Keratinocyte (primary cell): Measurements from ENCODE around the gene SNAP25. TPM values are rescaled to one million over a fixed set of nuclear protein-coding genes. Genes with fewer than 3 reads are reported as not detected.

Experiments used
- DNase-seq: peaks from one replicate; pipeline ENCODE4 v3.0.0-alpha.2; 2011; ENCODE audit warnings: low read depth, missing footprints, low spot score
- FAIRE-seq: peaks from 2 replicates; lab custom pipeline; 2011; peaks lifted over from hg19 to GRCh38; lab: Jason Lieb, UNC
- H2AFZ ChIP-seq: 2 replicates; pipeline ENCODE4 v1.6.0; 2012; ENCODE audit warnings: low read length, control low read depth, inconsistent platforms; ENCODE audit not compliant: control insufficient read depth
- H3K27ac ChIP-seq: 2 replicates; pipeline ENCODE4 v1.5.1; 2011; ENCODE audit warnings: low read length; ENCODE audit not compliant: control insufficient read depth, insufficient read depth
- H3K27me3 ChIP-seq: 3 replicates; pipeline ENCODE4 v1.6.0; 2011; ENCODE audit warnings: low read length; ENCODE audit not compliant: control insufficient read depth, insufficient read depth; ENCODE audit errors: extremely low read depth
- H3K36me3 ChIP-seq, 2 experiments: 2 replicates in 1 of 2; 3 replicates in 1 of 2; pipeline ENCODE4 v1.5.1; 2011; ENCODE audit warnings: low read length in 2 of 2, mild to moderate bottlenecking in 1 of 2; ENCODE audit not compliant: control insufficient read depth in 2 of 2, insufficient read depth in 2 of 2; ENCODE audit errors: extremely low read depth in 1 of 2
- H3K4me1 ChIP-seq: 3 replicates; pipeline ENCODE4 v1.5.1; 2011; ENCODE audit warnings: low read length; ENCODE audit not compliant: control insufficient read depth, insufficient read depth; ENCODE audit errors: extremely low read depth
- H3K4me2 ChIP-seq: 3 replicates; pipeline ENCODE4 v1.6.0; 2011; ENCODE audit warnings: low read depth, low read length; ENCODE audit not compliant: control insufficient read depth, insufficient read depth; ENCODE audit errors: extremely low read depth
- H3K4me3 ChIP-seq, 3 experiments: fragments of 200-600 bp in 1 of 3; sonication (generic) in 1 of 3; 2 replicates in 2 of 3; 3 replicates in 1 of 3; pipeline ENCODE4 v1.5.1; 2011 to 2016; ENCODE audit warnings: low read length in 3 of 3, mild to moderate bottlenecking in 3 of 3, control low read depth in 2 of 3, inconsistent platforms in 1 of 3, low read depth in 1 of 3, mixed read lengths in 1 of 3, mixed run types in 1 of 3, moderate library complexity in 1 of 3; ENCODE audit not compliant: control insufficient read depth in 2 of 3, insufficient read depth in 2 of 3; ENCODE audit errors: extremely low read depth in 1 of 3
- H3K79me2 ChIP-seq: 2 replicates; pipeline ENCODE4 v1.6.0; 2012; ENCODE audit warnings: low read length; ENCODE audit not compliant: control insufficient read depth, insufficient read depth
- H3K9ac ChIP-seq: 3 replicates; pipeline ENCODE4 v1.6.0; 2011; ENCODE audit warnings: low read length; ENCODE audit not compliant: control insufficient read depth, insufficient read depth; ENCODE audit errors: extremely low read depth
- H3K9me1 ChIP-seq: 3 replicates; pipeline ENCODE4 v1.6.0; 2011; ENCODE audit warnings: low read length; ENCODE audit not compliant: control insufficient read depth, insufficient read depth; ENCODE audit errors: extremely low read depth
- H3K9me3 ChIP-seq: 2 replicates; pipeline ENCODE4 v1.5.1; 2012; ENCODE audit warnings: low read depth, low read length; ENCODE audit not compliant: control insufficient read depth
- H4K20me1 ChIP-seq: 3 replicates; pipeline ENCODE4 v1.6.0; 2011; ENCODE audit warnings: low read length; ENCODE audit not compliant: control insufficient read depth, insufficient read depth; ENCODE audit errors: extremely low read depth
- EZH2 ChIP-seq: IDR thresholded peaks from one replicate; pipeline ENCODE4 v1.6.1; 2012; ENCODE audit warnings: inconsistent platforms, mild to moderate bottlenecking, low read length, moderate library complexity
- dilution Hi-C: fragments of 300-500 bp; cut with MboI; formaldehyde crosslinking; loops from one replicate; pipeline ENCODE4 v1.7.0; 2020; ENCODE audit warnings: low sequenced_read_pairs; ENCODE audit not compliant: extremely low pct_ligation_motif_present
- polyA plus RNA-seq, 5 experiments: library from polyadenylated mRNA; depleted of rRNA in 3 of 5; stranded (reverse) in 3 of 5; stranded (forward) in 1 of 5; unstranded in 1 of 5; fragments of >200 nt; gene quantifications; 1 replicate in 1 of 5; 2 replicates in 3 of 5; 3 replicates in 1 of 5; pipeline versions ENCODE4 v1.2.1 to v1.2.3, GENCODE V29; 2011 to 2012; ENCODE audit warnings: missing spikeins in 2 of 5, low read depth in 1 of 5, low replicate concordance in 1 of 5
- TF ChIP-seq, protein P1 (sequence below), 3 experiments: IDR thresholded peaks in 1 of 3; conservative IDR thresholded peaks in 1 of 3; optimal IDR thresholded peaks in 1 of 3; 2 replicates in 2 of 3; 3 replicates in 1 of 3; pipeline versions ENCODE3 to v1.5.1; 2011; ENCODE audit warnings: low read length in 3 of 3, mild to moderate bottlenecking in 3 of 3, moderate library complexity in 2 of 3, control low read depth in 1 of 3, inconsistent platforms in 1 of 3; ENCODE audit not compliant: insufficient read depth in 2 of 3; ENCODE audit errors: extremely low read depth in 1 of 3

The SNAP25 gene
- polyA plus RNA-seq, 1 donor (not counting 4 experiments of a cell fraction or from before 2014, with no cell fraction given): not detected

- no peak overlapping the region for H3K27ac ChIP-seq
- no peak for FAIRE-seq
- no peak overlapping the region for H2AFZ ChIP-seq
- H3K4me1 ChIP-seq: no peaks in the 10 kb centered on the region
- no peaks in the 10 kb centered on the region for H3K36me3 ChIP-seq
- TF ChIP-seq, protein P1, sequence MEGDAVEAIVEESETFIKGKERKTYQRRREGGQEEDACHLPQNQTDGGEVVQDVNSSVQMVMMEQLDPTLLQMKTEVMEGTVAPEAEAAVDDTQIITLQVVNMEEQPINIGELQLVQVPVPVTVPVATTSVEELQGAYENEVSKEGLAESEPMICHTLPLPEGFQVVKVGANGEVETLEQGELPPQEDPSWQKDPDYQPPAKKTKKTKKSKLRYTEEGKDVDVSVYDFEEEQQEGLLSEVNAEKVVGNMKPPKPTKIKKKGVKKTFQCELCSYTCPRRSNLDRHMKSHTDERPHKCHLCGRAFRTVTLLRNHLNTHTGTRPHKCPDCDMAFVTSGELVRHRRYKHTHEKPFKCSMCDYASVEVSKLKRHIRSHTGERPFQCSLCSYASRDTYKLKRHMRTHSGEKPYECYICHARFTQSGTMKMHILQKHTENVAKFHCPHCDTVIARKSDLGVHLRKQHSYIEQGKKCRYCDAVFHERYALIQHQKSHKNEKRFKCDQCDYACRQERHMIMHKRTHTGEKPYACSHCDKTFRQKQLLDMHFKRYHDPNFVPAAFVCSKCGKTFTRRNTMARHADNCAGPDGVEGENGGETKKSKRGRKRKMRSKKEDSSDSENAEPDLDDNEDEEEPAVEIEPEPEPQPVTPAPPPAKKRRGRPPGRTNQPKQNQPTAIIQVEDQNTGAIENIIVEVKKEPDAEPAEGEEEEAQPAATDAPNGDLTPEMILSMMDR (optimal IDR thresholded peaks at IDR 0.05 in 1 of 3, IDR thresholded peaks at IDR 0.05 in 1 of 3, conservative IDR thresholded peaks at IDR 0.05 in 1 of 3; ENCODE audit: extremely low read depth in 1 of 3, insufficient read depth in 2 of 3, low read length in 3 of 3): no peak
- no peak for TF ChIP-seq EZH2
- no peaks in the 10 kb centered on the region for H3K9me1 ChIP-seq
- H3K79me2 ChIP-seq: no peaks in the 10 kb centered on the region
- no peaks in the 10 kb centered on the region for H3K9me3 ChIP-seq
- dilution Hi-C loops: no loop called here
- DNase-seq: no peak
- H3K4me3 ChIP-seq: no peak overlapping the region
- H3K9ac ChIP-seq: no peak overlapping the region
- no peaks in the 10 kb centered on the region for H4K20me1 ChIP-seq
- no peak overlapping the region for H3K4me2 ChIP-seq
- peaks cover under 1% of the 10 kb centered on the region for H3K27me3 ChIP-seq
These were observed 53.0 kb downstream of the SNAP25 start for GRCh38 chr20:10271494-10272219.

- H3K9me3 ChIP-seq: no peaks in the 10 kb centered on the region
- dilution Hi-C loops: no loop called here
- no peak overlapping the region for H3K27ac ChIP-seq
- no peaks in the 10 kb centered on the region for H3K79me2 ChIP-seq
- no peaks in the 10 kb centered on the region for H3K4me1 ChIP-seq
- no peaks in the 10 kb centered on the region for H3K36me3 ChIP-seq
- DNase-seq (no peak), FAIRE-seq (no peak)
- no peak overlapping the region for H3K9ac ChIP-seq
- no peaks in the 10 kb centered on the region for H3K9me1 ChIP-seq
- H3K4me2 ChIP-seq: no peak overlapping the region
- TF ChIP-seq EZH2: no peak
- TF ChIP-seq, protein P1 (optimal IDR thresholded peaks at IDR 0.05 in 1 of 3, IDR thresholded peaks at IDR 0.05 in 1 of 3, conservative IDR thresholded peaks at IDR 0.05 in 1 of 3; ENCODE audit: extremely low read depth in 1 of 3, insufficient read depth in 2 of 3, low read length in 3 of 3): no peak
- no peak overlapping the region for H2AFZ ChIP-seq
- peaks cover 5% of the 10 kb centered on the region for H3K27me3 ChIP-seq
- H4K20me1 ChIP-seq: no peaks in the 10 kb centered on the region
- no peak overlapping the region for H3K4me3 ChIP-seq
These were observed 58.4 kb downstream of the SNAP25 start for GRCh38 chr20:10276878-10277580.
